Tibial nerve (tissue), 3 donors: ENCODE results near the gene TWSG1.

Experiments used
- CTCF ChIP-seq, 5 experiments: fragments of 200-600 bp in 3 of 5; fragments of 450-650 bp in 2 of 5; sonication (generic) in 3 of 5; IDR thresholded peaks; one replicate each; pipeline ENCODE4 v1.5.1; 2016 to 2019; ENCODE audit warnings: antibody characterized with exemption in 5 of 5, mild to moderate bottlenecking in 3 of 5, moderate library complexity in 2 of 5
- POLR2A ChIP-seq, 2 donors: fragments of 450-650 bp; IDR thresholded peaks; one replicate each; pipeline ENCODE4 v1.6.1; 2017; ENCODE audit warnings: antibody characterized with exemption in 2 of 2, mild to moderate bottlenecking in 2 of 2, moderate library complexity in 2 of 2

GRCh38 chr18:9419956-9420631 is 85.5 kb downstream of the TWSG1 start:
- TF ChIP-seq CTCF (IDR thresholded peaks at IDR 0.05), result no peak
- TF ChIP-seq POLR2A (IDR thresholded peaks at IDR 0.05), result no peak
